Thymus (tissue), 11 donors: ENCODE data around the gene ARRDC5. TPM values are rescaled to one million over a fixed set of nuclear protein-coding genes. Genes with fewer than 3 reads are reported as not detected.
"Not testable (repeated sequence)": the region's sequence is repeated elsewhere in the genome, so short reads cannot be mapped to it uniquely, and the experiment has no call there.

ENCODE experiments used
- DNase-seq, 9 donors: peaks; one replicate each; pipeline ENCODE4 v3.0.0-alpha.2; 2013; ENCODE audit warnings: low spot score in 9 of 9, low read depth in 6 of 9, missing footprints in 1 of 9
- H3K27ac ChIP-seq, 2 donors: one replicate each; pipeline ENCODE4 v1.5.1; 2013; ENCODE audit warnings: control low read depth in 1 of 2, low read depth in 1 of 2, low read length in 1 of 2, mild to moderate bottlenecking in 1 of 2, moderate library complexity in 1 of 2
- H3K27me3 ChIP-seq, 2 donors: one replicate each; pipeline ENCODE4 v1.5.1; 2013; ENCODE audit warnings: low read length in 1 of 2; ENCODE audit not compliant: control insufficient read depth in 2 of 2, insufficient read depth in 1 of 2
- H3K36me3 ChIP-seq, 2 donors: one replicate each; pipeline ENCODE4 v1.5.1; 2013; ENCODE audit warnings: low read length in 1 of 2, mild to moderate bottlenecking in 1 of 2, moderate library complexity in 1 of 2; ENCODE audit not compliant: control insufficient read depth in 2 of 2, insufficient read depth in 2 of 2
- H3K4me1 ChIP-seq, 2 donors: one replicate each; pipeline ENCODE4 v1.5.1; 2013; ENCODE audit warnings: low read length in 2 of 2; ENCODE audit not compliant: control insufficient read depth in 2 of 2, insufficient read depth in 2 of 2
- H3K4me3 ChIP-seq, 2 donors: one replicate each; pipeline ENCODE4 v1.5.1; 2013; ENCODE audit warnings: low read length in 2 of 2, control low read depth in 1 of 2, mild to moderate bottlenecking in 1 of 2
- H3K9me3 ChIP-seq, 2 donors: one replicate each; pipeline ENCODE4 v1.5.1; 2013; ENCODE audit warnings: low read length in 1 of 2, mild to moderate bottlenecking in 1 of 2; ENCODE audit not compliant: control insufficient read depth in 2 of 2, insufficient read depth in 1 of 2
- WGBS: extraction: QIAGEN DNeasy Blood & Tissue Kit; methylation state at CpG from one replicate; pipeline ENCODE4 v1.1.7; 2013; 5-methylcytosine and 5-hydroxymethylcytosine counted together
- polyA plus RNA-seq: library from polyadenylated mRNA; stranded (reverse); fragments of 200-250 nt; gene quantifications from one replicate; pipeline ENCODE4 v1.2.3, GENCODE V29; 2013
- total RNA-seq: library from RNA; stranded (reverse); fragments of 120-200 nt; gene quantifications from one replicate; pipeline ENCODE4 v1.2.4, GENCODE V29; 2013
- donor health status: healthy.

ARRDC5 gene
- total and polyA plus RNA-seq, 2 donors, result 0.66 to 3.0 TPM

DNA sequence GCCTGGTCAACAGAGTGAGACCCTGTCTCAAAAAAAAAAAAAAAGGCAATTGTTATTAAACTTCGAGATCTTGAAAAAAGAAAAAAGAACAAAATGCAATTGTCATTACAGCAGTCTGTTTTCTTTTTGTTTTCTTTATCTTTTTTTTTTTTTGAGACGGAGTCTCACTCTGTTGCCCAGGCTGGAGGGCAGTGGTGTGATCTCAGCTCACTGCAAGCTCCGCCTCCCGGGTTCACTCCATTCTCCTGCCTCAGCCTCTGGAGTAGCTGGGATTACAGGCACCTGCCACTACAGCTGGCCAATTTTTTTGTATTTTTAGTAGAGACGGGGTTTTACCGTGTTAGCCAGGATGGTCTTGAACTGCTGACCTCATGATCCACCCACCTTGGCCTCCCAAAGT lies 19.8 kb downstream of the ARRDC5 start:
- 85% methylated on average over 6 of the region's 6 CpGs for whole genome bisulfite sequencing
- H3K27ac ChIP-seq, DNase-seq: not testable (repeated sequence)

DNA sequence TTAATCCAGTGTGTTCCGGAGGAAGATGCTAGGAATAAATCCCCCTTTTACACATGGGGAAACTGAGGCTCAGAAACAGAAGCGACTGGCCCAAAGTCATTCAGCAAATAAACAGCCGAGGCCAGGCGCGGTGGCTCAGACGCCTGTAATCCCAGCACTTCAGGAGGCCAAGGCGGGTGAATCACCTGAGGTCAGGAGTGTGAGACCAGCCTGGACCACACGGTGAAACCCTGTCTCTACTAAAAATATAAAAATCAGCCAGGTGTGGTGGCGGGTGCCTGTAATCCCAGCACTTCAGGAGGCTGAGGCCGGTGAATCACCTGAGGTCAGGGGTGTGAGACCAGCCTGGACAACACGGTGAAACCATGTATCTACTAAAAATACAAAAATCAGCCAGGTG lies 23.7 kb downstream of the ARRDC5 start:
- no peaks in the 10 kb centered on the region for H3K36me3 ChIP-seq
- H3K27me3 ChIP-seq, result no peaks in the 10 kb centered on the region
- 88% methylated on average over 11 of the region's 11 CpGs for WGBS
- peaks cover 0 to 3% of the 10 kb centered on the region in 2 donors for H3K9me3 ChIP-seq
- peak overlapping the region; percentile 33 for H3K4me3 ChIP-seq
- no peak for DNase-seq
- H3K27ac ChIP-seq, result peak overlapping the region; percentile 73 to 79
- H3K4me1 ChIP-seq, result peaks cover 25 to 54% of the 10 kb centered on the region in 2 donors

More for the DNA sequence above, 19.8 kb downstream of the ARRDC5 start:
- H3K4me3 ChIP-seq, H3K27me3 ChIP-seq, H3K9me3 ChIP-seq, H3K36me3 ChIP-seq: not testable (repeated sequence)
- H3K4me1 ChIP-seq, result peaks cover 20 to 37% of the 10 kb centered on the region in 2 donors

- peaks cover 25 to 56% of the 10 kb centered on the region in 2 donors for H3K4me1 ChIP-seq
- peak overlapping the region; percentile 33 for H3K4me3 ChIP-seq
- H3K27ac ChIP-seq, result peak overlapping the region; percentile 73 to 79
- DNase-seq, result peak in 8 of 9 donors; percentile 54 to 91 (median 78)
- 1% methylated on average over 23 of the region's 23 CpGs for WGBS
- no peaks in the 10 kb centered on the region for H3K36me3 ChIP-seq
- H3K9me3 ChIP-seq, result peaks cover 0 to 3% of the 10 kb centered on the region in 2 donors
- no peaks in the 10 kb centered on the region for H3K27me3 ChIP-seq
Observed at GRCh38 chr19:4878491-4878968, 24.2 kb downstream of the ARRDC5 start.

DNA sequence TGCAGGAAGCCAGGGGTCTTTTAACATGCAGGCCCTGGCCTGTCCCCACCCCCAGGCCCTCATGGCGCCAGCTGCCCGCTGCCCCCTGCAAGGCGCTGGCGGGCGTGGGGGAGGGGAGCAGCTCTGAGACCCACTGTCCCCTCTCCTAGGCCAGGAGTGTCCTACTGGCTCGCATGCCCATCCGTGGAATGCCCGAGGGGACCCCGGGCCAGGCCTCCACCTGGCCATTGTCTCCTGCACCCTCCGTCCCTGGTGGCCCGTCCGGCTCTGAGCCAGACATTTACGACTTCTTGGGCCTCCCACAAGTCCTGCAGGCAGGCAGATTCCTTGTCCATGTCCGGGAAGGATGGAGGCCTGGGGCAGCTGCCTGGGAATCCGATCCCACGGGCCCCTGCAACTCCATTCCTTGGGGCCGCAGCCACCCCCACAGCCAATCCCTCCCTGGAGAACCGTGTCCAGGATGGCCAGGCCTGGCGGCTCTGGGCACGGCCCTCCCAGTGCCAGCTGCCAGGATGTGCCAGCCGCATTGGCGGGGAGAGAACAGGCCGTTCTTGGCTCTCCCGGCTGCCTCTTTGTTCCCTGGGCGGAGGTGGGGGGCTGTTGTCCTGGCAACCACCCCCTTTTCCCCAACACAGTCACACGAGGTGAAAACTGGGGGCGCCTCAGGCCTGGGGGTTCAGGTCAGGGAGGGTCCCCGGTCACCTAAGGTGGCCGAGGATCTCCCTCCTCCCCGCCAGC lies 24.8 kb downstream of the ARRDC5 start:
- Histone ChIP-seq H3K36me3 (no peaks in the 10 kb centered on the region), H3K27ac (peak overlapping the region; percentile 73 to 79), H3K27me3 (no peaks in the 10 kb centered on the region), H3K9me3 (peaks cover 0 to 3% of the 10 kb centered on the region in 2 donors), H3K4me1 (peaks cover 28 to 61% of the 10 kb centered on the region in 2 donors), H3K4me3 (peak overlapping the region; percentile 33)
- peak in 3 of 9 donors; percentile 34 to 66 (median 48) for DNase-seq
- 47% methylated on average over 30 of the region's 30 CpGs for WGBS

DNA sequence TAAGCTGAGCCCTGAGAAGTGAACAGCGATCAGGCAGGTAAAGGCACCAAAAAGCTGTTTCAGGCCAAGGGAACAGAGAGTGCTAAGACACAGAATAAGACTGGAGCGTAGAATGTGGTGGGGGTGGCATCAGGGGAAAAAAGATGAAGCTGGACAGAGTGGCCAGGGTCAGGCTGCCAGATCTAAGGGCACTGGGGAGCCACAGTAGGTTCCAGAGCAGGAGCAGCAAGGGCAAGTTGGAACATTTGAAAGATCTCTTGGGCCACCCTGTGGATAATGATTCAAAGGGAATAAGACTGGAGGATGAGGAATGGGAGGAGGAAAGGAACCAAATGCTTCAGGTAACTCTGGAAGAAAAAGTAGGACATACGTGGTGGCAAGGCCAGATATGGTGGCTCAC lies 28.8 kb downstream of the ARRDC5 start:
- no peak for DNase-seq
- WGBS, result 97% methylated on average over 3 of the region's 3 CpGs
- H3K36me3 ChIP-seq, result no peaks in the 10 kb centered on the region

GRCh38 chr19:4871711-4872110 lies 31.0 kb downstream of the ARRDC5 start:
- H3K27ac ChIP-seq, result no peak overlapping the region
- DNase-seq, result no peak
- 93% methylated on average over 6 of the region's 6 CpGs for WGBS

More for the DNA sequence above, 28.8 kb downstream of the ARRDC5 start:
- Histone ChIP-seq H3K27ac (peak overlapping the region in 1 of 2 donors; percentile 57), H3K9me3 (peaks cover 0 to 3% of the 10 kb centered on the region in 2 donors), H3K4me3 (no peak overlapping the region), H3K27me3 (no peaks in the 10 kb centered on the region), H3K4me1 (peaks cover 19 to 47% of the 10 kb centered on the region in 2 donors)

GRCh38 chr19:4870025-4870700 lies 32.5 kb downstream of the ARRDC5 start:
- H3K36me3 ChIP-seq, result no peaks in the 10 kb centered on the region
- H3K4me3 ChIP-seq, result no peak overlapping the region
- 85% methylated on average over 10 of the region's 10 CpGs for WGBS
- no peaks in the 10 kb centered on the region for H3K27me3 ChIP-seq
- H3K27ac ChIP-seq, result no peak overlapping the region
- DNase-seq, result no peak
- peaks cover 3 to 41% of the 10 kb centered on the region in 2 donors for H3K4me1 ChIP-seq
- no peaks in the 10 kb centered on the region for H3K9me3 ChIP-seq

More at GRCh38 chr19:4871711-4872110, 31.0 kb downstream of the ARRDC5 start:
- Histone ChIP-seq H3K36me3 (no peaks in the 10 kb centered on the region), H3K9me3 (no peaks in the 10 kb centered on the region), H3K27me3 (no peaks in the 10 kb centered on the region), H3K4me1 (peaks cover 3 to 43% of the 10 kb centered on the region in 2 donors), H3K4me3 (no peak overlapping the region)

GRCh38 chr19:4868286-4868834 lies 34.3 kb downstream of the ARRDC5 start:
- no peak for DNase-seq
- WGBS, result 96% methylated on average over 10 of the region's 10 CpGs
- no peaks in the 10 kb centered on the region for H3K9me3 ChIP-seq
- no peak overlapping the region for H3K4me3 ChIP-seq
- no peak overlapping the region for H3K27ac ChIP-seq
- peaks cover 0 to 5% of the 10 kb centered on the region in 2 donors for H3K36me3 ChIP-seq
- H3K27me3 ChIP-seq, result no peaks in the 10 kb centered on the region
- peaks cover 2 to 34% of the 10 kb centered on the region in 2 donors for H3K4me1 ChIP-seq
